Thoracic aorta (tissue), 2 donors: ENCODE measurements around the gene TMEM86A. TPM values are rescaled to one million over a fixed set of nuclear protein-coding genes. Genes with fewer than 3 reads are reported as not detected.
"Not testable (repeated sequence)": the region's sequence is repeated elsewhere in the genome, so short reads cannot be mapped to it uniquely, and the experiment has no call there.

Source experiments
- ATAC-seq: fragments of 150-250 bp; one replicate; pipeline ENCODE4 v1.8.0; 2017; ENCODE audit warnings: low read depth; ENCODE audit not compliant: insufficient number of reproducible peaks, low FRiP score
- DNase-seq: peaks from one replicate; pipeline ENCODE4 v3.0.0-alpha.2; 2020; ENCODE audit warnings: low spot score
- H3K27ac ChIP-seq, 2 donors: fragments of 200-600 bp; sonication (generic); 1 replicate in 1 of 2; 2 replicates in 1 of 2; pipeline ENCODE4 v1.5.1; 2016; ENCODE audit warnings: mild to moderate bottlenecking in 2 of 2, moderate library complexity in 2 of 2
- H3K27me3 ChIP-seq: fragments of 200-600 bp; sonication (generic); replicated peaks from 2 replicates; pipeline ENCODE4 v1.6.0; 2016; ENCODE audit warnings: mild to moderate bottlenecking; ENCODE audit not compliant: insufficient read depth
- H3K36me3 ChIP-seq: fragments of 200-600 bp; sonication (generic); one replicate; pipeline ENCODE4 v1.5.1; 2016
- H3K4me1 ChIP-seq, 2 donors: fragments of 200-600 bp; sonication (generic); 1 replicate in 1 of 2; 2 replicates in 1 of 2; pipeline versions ENCODE4 v1.5.1 to v1.6.0; 2016; ENCODE audit warnings: low read depth in 2 of 2, mild to moderate bottlenecking in 1 of 2; ENCODE audit not compliant: control insufficient read depth in 1 of 2
- H3K4me3 ChIP-seq: fragments of 200-600 bp; sonication (generic); 2 replicates; pipeline ENCODE4 v1.5.1; 2016; ENCODE audit warnings: mild to moderate bottlenecking
- H3K9me3 ChIP-seq: fragments of 200-600 bp; sonication (generic); 2 replicates; pipeline ENCODE4 v1.5.1; 2016
- total RNA-seq, 2 donors: library from RNA; depleted of rRNA; stranded (reverse); fragments of >200 nt; gene quantifications; one replicate each; pipeline versions ENCODE4 v1.1.0 to v1.2.3, GENCODE V29; 2016
- TF ChIP-seq, protein P1 (sequence below): fragments of 200-600 bp; sonication (generic); IDR thresholded peaks from one replicate; pipeline ENCODE4 v1.5.1; 2019; ENCODE audit warnings: antibody characterized with exemption

TMEM86A gene
- total RNA-seq, 2 donors from 2014 or later = 5.3 to 8.3 TPM

- H3K4me1 ChIP-seq = no peaks in the 10 kb centered on the region
- no peaks in the 10 kb centered on the region for H3K27me3 ChIP-seq
- ATAC-seq (no peak), DNase-seq (no peak)
- no peaks in the 10 kb centered on the region for H3K36me3 ChIP-seq
- no peak overlapping the region for H3K4me3 ChIP-seq
- no peak overlapping the region for H3K27ac ChIP-seq
- TF ChIP-seq, protein P1, sequence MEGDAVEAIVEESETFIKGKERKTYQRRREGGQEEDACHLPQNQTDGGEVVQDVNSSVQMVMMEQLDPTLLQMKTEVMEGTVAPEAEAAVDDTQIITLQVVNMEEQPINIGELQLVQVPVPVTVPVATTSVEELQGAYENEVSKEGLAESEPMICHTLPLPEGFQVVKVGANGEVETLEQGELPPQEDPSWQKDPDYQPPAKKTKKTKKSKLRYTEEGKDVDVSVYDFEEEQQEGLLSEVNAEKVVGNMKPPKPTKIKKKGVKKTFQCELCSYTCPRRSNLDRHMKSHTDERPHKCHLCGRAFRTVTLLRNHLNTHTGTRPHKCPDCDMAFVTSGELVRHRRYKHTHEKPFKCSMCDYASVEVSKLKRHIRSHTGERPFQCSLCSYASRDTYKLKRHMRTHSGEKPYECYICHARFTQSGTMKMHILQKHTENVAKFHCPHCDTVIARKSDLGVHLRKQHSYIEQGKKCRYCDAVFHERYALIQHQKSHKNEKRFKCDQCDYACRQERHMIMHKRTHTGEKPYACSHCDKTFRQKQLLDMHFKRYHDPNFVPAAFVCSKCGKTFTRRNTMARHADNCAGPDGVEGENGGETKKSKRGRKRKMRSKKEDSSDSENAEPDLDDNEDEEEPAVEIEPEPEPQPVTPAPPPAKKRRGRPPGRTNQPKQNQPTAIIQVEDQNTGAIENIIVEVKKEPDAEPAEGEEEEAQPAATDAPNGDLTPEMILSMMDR = no peak
- H3K9me3 ChIP-seq = no peaks in the 10 kb centered on the region
Measured at GRCh38 chr11:18677560-18677959, 21.0 kb upstream of the TMEM86A start.

DNA sequence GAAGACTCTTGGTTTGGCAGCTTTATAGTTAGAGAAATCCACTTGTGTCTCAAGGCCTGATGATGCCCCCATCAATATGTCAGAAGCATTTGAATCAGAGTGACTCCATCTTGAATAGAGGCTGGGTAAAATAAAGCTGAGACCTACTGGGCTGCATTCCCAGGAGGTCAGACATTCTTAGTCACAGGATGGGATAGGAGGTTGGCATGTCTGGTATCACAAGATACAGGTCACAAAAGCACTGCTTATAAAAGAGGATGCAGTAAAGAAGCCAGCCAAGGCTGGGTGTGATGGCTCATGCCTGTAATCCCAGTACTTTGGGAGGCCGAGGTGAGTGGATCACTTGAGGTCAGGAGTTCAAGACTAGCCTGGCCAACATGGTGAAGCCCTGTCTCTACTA is 16.6 kb upstream of the TMEM86A start:
- not testable (repeated sequence) for H3K36me3 ChIP-seq, H3K27ac ChIP-seq, H3K27me3 ChIP-seq, H3K9me3 ChIP-seq, H3K4me3 ChIP-seq, H3K4me1 ChIP-seq, DNase-seq, ATAC-seq

DNA sequence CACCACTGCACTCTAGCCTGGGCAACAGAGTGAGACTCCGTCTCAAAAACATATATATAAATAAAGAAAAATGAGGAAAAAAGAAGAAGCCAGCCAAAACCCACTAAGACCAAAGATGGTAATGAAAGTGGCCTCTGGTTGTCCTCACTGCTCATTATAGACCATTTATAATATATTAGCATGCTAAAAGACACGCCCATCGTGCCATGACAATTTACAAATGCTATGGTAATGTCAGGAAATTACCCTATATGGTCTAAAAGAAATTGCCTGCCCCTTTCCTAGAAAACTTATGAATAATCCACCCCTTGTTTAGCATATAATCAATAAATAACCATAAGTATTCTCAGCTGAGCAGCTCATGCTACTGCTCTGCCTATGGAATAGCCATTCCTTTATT is 16.1 kb upstream of the TMEM86A start:
- Histone ChIP-seq H3K4me3 (no peak overlapping the region), H3K9me3 (no peaks in the 10 kb centered on the region), H3K36me3 (no peaks in the 10 kb centered on the region), H3K4me1 (no peaks in the 10 kb centered on the region), H3K27me3 (no peaks in the 10 kb centered on the region), H3K27ac (no peak overlapping the region)
- DNase-seq (no peak), ATAC-seq (no peak)
- TF ChIP-seq, protein P1 = no peak

DNA sequence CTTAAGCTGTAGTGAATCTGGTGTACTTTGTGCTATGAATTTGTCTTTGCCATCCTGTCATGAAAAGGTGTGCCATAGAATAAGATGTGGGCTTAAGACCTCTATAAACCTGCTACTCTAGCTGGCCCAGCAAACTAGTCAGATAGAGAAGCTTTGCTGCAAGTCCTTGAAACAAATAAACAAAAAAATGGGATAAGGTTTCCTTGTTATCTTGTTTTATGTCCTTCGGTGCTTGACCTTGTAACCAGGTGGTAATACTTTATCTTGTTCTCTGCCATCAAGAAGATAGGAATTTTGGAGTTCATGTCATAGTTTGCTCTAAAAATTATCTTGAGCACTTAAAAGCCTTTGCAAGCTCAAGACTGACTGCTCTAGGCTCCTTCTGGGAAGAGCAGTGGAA is 14.3 kb upstream of the TMEM86A start:
- TF ChIP-seq, protein P1 = no peak
- Histone ChIP-seq H3K4me1 (no peaks in the 10 kb centered on the region), H3K9me3 (no peaks in the 10 kb centered on the region), H3K36me3 (no peaks in the 10 kb centered on the region), H3K27ac (no peak overlapping the region), H3K4me3 (no peak overlapping the region), H3K27me3 (no peaks in the 10 kb centered on the region)
- ATAC-seq (no peak), DNase-seq (no peak)

GRCh38 chr11:18691467-18692140 is 7.0 kb upstream of the TMEM86A start:
- not testable (repeated sequence) for DNase-seq, ATAC-seq, H3K9me3 ChIP-seq, H3K27me3 ChIP-seq, H3K36me3 ChIP-seq, H3K4me1 ChIP-seq, H3K27ac ChIP-seq, H3K4me3 ChIP-seq

- TF ChIP-seq, protein P1 = no peak
- H3K27me3 ChIP-seq = no peaks in the 10 kb centered on the region
- no peak for DNase-seq
- no peak for ATAC-seq
- H3K36me3 ChIP-seq = no peaks in the 10 kb centered on the region
- no peak overlapping the region for H3K4me3 ChIP-seq
- peaks cover 0 to 3% of the 10 kb centered on the region in 2 donors for H3K4me1 ChIP-seq
- H3K27ac ChIP-seq = no peak overlapping the region
- H3K9me3 ChIP-seq = no peaks in the 10 kb centered on the region
Measured at GRCh38 chr11:18692941-18693760, 5.4 kb upstream of the TMEM86A start.
